Left ventricle myocardium inferior (tissue), 1 donor: ENCODE data around the gene PLCL2. TPM values are rescaled to one million over a fixed set of nuclear protein-coding genes. Genes with fewer than 3 reads are reported as not detected.

Source experiments
- DNase-seq: peaks from one replicate; pipeline ENCODE4 v3.0.0-alpha.2; 2020
- H3K27ac ChIP-seq: fragments of 200-600 bp; replicated peaks from 2 replicates; pipeline ENCODE4 v1.8.0; 2021
- H3K27me3 ChIP-seq: fragments of 200-600 bp; 2 replicates; pipeline ENCODE4 v1.8.0; 2021; ENCODE audit warnings: low read depth
- H3K36me3 ChIP-seq: fragments of 200-600 bp; 2 replicates; pipeline ENCODE4 v1.8.0; 2021
- H3K4me1 ChIP-seq: fragments of 200-600 bp; 2 replicates; pipeline ENCODE4 v1.8.0; 2021
- H3K4me3 ChIP-seq: fragments of 200-600 bp; 2 replicates; pipeline ENCODE4 v1.8.0; 2021; ENCODE audit warnings: mild to moderate bottlenecking, moderate library complexity
- H3K9me3 ChIP-seq: fragments of 200-600 bp; replicated peaks from 2 replicates; pipeline ENCODE4 v1.8.0; 2021
- intact Hi-C: fragments of 100-400 bp; cut with micrococcal nuclease; formaldehyde crosslinking; loops from one replicate; pipeline ENCODE4 v1.11.0; 2022
- total RNA-seq: library from RNA; stranded (reverse); fragmentation: NEBNext Ultra II Directional; extraction: Animal tissue kit (Norgen Biotek cat#: 25700); gene quantifications from one replicate; pipeline ENCODE4 v1.2.1, GENCODE V29; 2021
- TF ChIP-seq, protein P1 (sequence below): fragments of 200-600 bp; IDR thresholded peaks from 2 replicates; pipeline ENCODE4 v1.8.0; 2021; ENCODE audit warnings: antibody characterized with exemption, mild to moderate bottlenecking, borderline replicate concordance
- donor health status: DM: no; HTN: yes; CAD: no; lungs with severe emphysema.

Gene PLCL2
- total RNA-seq, 1 donor from 2014 or later, result 48.1 TPM

- Histone ChIP-seq H3K4me1 (peaks cover 10% of the 10 kb centered on the region), H3K27me3 (no peaks in the 10 kb centered on the region), H3K9me3 (no peaks in the 10 kb centered on the region), H3K36me3 (no peaks in the 10 kb centered on the region), H3K27ac (no peak overlapping the region), H3K4me3 (no peak overlapping the region)
- no peak for DNase-seq
- intact Hi-C loops, result no loop called here
- TF ChIP-seq, protein P1, sequence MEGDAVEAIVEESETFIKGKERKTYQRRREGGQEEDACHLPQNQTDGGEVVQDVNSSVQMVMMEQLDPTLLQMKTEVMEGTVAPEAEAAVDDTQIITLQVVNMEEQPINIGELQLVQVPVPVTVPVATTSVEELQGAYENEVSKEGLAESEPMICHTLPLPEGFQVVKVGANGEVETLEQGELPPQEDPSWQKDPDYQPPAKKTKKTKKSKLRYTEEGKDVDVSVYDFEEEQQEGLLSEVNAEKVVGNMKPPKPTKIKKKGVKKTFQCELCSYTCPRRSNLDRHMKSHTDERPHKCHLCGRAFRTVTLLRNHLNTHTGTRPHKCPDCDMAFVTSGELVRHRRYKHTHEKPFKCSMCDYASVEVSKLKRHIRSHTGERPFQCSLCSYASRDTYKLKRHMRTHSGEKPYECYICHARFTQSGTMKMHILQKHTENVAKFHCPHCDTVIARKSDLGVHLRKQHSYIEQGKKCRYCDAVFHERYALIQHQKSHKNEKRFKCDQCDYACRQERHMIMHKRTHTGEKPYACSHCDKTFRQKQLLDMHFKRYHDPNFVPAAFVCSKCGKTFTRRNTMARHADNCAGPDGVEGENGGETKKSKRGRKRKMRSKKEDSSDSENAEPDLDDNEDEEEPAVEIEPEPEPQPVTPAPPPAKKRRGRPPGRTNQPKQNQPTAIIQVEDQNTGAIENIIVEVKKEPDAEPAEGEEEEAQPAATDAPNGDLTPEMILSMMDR, result no peak
These were observed 8.7 kb upstream of the PLCL2 start for GRCh38 chr3:16875876-16876550.

DNA sequence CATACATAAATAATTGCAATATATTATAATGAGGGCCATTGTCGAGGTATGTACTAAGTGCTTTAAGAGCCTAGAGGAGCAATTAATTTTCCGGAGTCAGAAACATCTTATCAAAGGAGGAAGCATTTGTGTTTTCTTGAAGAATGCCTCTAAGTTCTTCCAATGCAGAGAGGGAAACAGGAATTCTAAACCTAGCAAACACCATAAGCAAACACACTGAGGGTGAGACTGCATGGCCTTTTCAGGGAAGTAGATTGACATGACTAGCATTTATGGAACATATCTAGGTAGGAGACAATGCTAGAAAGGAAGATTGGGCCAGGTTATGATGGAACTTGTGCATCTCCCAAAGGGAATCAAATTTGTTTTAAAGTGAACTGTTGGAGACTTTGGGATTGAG, 7.2 kb upstream of the PLCL2 start:
- Histone ChIP-seq H3K27ac (no peak overlapping the region), H3K36me3 (no peaks in the 10 kb centered on the region), H3K4me3 (no peak overlapping the region), H3K27me3 (no peaks in the 10 kb centered on the region), H3K9me3 (no peaks in the 10 kb centered on the region), H3K4me1 (peaks cover 17% of the 10 kb centered on the region)
- DNase-seq, result no peak
- TF ChIP-seq, protein P1, result no peak
- intact Hi-C loops, result no loop called here

GRCh38 chr3:16877911-16878310, 6.8 kb upstream of the PLCL2 start:
- Histone ChIP-seq H3K4me3 (no peak overlapping the region), H3K9me3 (no peaks in the 10 kb centered on the region), H3K27me3 (no peaks in the 10 kb centered on the region), H3K4me1 (peaks cover 22% of the 10 kb centered on the region), H3K27ac (no peak overlapping the region), H3K36me3 (no peaks in the 10 kb centered on the region)
- DNase-seq, result no peak
- TF ChIP-seq, protein P1, result no peak
- intact Hi-C loops, result no loop called here

- Histone ChIP-seq H3K4me1 (peaks cover 47% of the 10 kb centered on the region), H3K36me3 (no peaks in the 10 kb centered on the region), H3K9me3 (no peaks in the 10 kb centered on the region), H3K27me3 (no peaks in the 10 kb centered on the region), H3K4me3 (peak overlapping the region; percentile 92), H3K27ac (peak overlapping the region; percentile 96)
- intact Hi-C loops, result no loop called here
- peak; percentile 61 for DNase-seq
- TF ChIP-seq, protein P1, result no peak
These were observed 2.7 kb upstream of the PLCL2 start for GRCh38 chr3:16881896-16882630.

DNA sequence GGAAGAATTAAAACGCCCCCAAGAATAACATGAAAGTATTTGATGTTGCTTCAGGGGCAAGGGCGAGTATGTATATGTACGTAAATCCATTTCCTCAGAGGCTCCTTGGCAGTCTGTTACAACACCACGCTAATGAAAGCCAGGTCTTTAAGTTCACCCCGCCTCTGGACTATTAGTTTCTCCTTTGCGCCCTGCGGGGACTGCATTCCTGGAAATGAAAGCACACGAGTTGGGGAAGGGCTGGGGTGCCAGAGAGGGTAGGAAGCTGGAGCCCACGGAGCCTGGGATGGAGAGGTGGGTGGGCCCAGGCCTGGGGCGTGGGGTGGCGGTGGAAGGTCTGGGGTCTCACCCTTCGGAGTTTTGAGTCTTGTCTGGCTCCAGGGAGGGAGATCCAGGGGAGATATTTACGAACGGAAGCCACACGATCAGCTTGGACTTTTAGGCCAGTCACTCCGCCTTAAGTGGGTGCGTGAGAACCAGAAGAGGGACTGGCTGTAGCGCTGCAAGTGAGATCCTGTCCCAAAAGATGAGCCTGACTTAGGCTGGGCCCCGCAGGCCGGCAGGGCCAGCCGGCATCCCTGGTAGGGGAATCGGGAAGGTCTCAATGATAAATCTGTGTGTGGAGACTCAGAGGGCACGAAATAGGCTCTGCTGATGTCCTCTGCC, 1.6 kb upstream of the PLCL2 start:
- Histone ChIP-seq H3K27ac (peak overlapping the region; percentile 96), H3K36me3 (no peaks in the 10 kb centered on the region), H3K4me3 (peak overlapping the region; percentile 92), H3K27me3 (no peaks in the 10 kb centered on the region), H3K9me3 (no peaks in the 10 kb centered on the region), H3K4me1 (peaks cover 58% of the 10 kb centered on the region)
- DNase-seq, result no peak
- intact Hi-C loops, result no loop called here
- TF ChIP-seq, protein P1, result no peak
